H9 (cell line): ENCODE measurements around the gene PMM2. TPM values are rescaled to one million over a fixed set of nuclear protein-coding genes. Genes with fewer than 3 reads are reported as not detected.

Experiments used
- DNase-seq: peaks from one replicate; pipeline ENCODE4 v3.0.0-alpha.2; 2017
- H2AFZ ChIP-seq: one replicate; pipeline ENCODE4 v1.6.1; 2013; ENCODE audit warnings: mild to moderate bottlenecking, low read length, control low read depth, moderate library complexity
- H2AK5ac ChIP-seq: 2 replicates; pipeline ENCODE4 v1.6.1; 2013; ENCODE audit warnings: low read length, control low read depth, mixed read lengths; ENCODE audit not compliant: insufficient read length
- H2BK120ac ChIP-seq: one replicate; pipeline ENCODE4 v1.6.1; 2013; ENCODE audit warnings: low read depth, mild to moderate bottlenecking, low read length, control low read depth, inconsistent platforms; ENCODE audit not compliant: poor library complexity, severe bottlenecking
- H2BK12ac ChIP-seq: 2 replicates; pipeline ENCODE4 v1.6.1; 2013; ENCODE audit warnings: low read length, control low read depth, mixed read lengths, low read depth; ENCODE audit not compliant: insufficient read length
- H2BK15ac ChIP-seq: 2 replicates; pipeline ENCODE4 v1.6.1; 2013; ENCODE audit warnings: low read depth, low read length, control low read depth
- H2BK20ac ChIP-seq: one replicate; pipeline ENCODE4 v1.6.1; 2013; ENCODE audit warnings: low read depth, mild to moderate bottlenecking, low read length, control low read depth, inconsistent platforms; ENCODE audit not compliant: poor library complexity, severe bottlenecking
- H2BK5ac ChIP-seq: 2 replicates; pipeline ENCODE4 v1.6.1; 2013; ENCODE audit warnings: low read length, control low read depth, mixed read lengths; ENCODE audit not compliant: insufficient read length
- H3K14ac ChIP-seq: 2 replicates; pipeline ENCODE4 v1.6.1; 2013; ENCODE audit warnings: low read length, control low read depth; ENCODE audit not compliant: insufficient read depth
- H3K18ac ChIP-seq: 2 replicates; pipeline ENCODE4 v1.6.1; 2013; ENCODE audit warnings: low read depth, mild to moderate bottlenecking, mixed read lengths, low read length, control low read depth; ENCODE audit not compliant: insufficient read length
- H3K23ac ChIP-seq: 2 replicates; pipeline ENCODE4 v1.6.1; 2013; ENCODE audit warnings: low read length, control low read depth, mixed read lengths, low read depth; ENCODE audit not compliant: insufficient read length
- H3K23me2 ChIP-seq: 2 replicates; pipeline ENCODE4 v1.6.1; 2013; ENCODE audit warnings: low read depth, mild to moderate bottlenecking, mixed read lengths, low read length, control low read depth; ENCODE audit not compliant: insufficient read length, poor library complexity, severe bottlenecking
- H3K27ac ChIP-seq: 2 replicates; pipeline ENCODE4 v1.5.1; 2013; ENCODE audit warnings: low read length, control low read depth, mixed read lengths, low read depth; ENCODE audit not compliant: insufficient read length
- H3K27me3 ChIP-seq: 2 replicates; pipeline ENCODE4 v1.6.1; 2013; ENCODE audit warnings: low read length, control low read depth, inconsistent platforms; ENCODE audit not compliant: insufficient read depth
- H3K4ac ChIP-seq: 2 replicates; pipeline ENCODE4 v1.6.1; 2013; ENCODE audit warnings: low read depth, mild to moderate bottlenecking, control low read depth, inconsistent platforms, low read length, moderate library complexity
- H3K4me1 ChIP-seq: 2 replicates; pipeline ENCODE4 v1.6.1; 2013; ENCODE audit warnings: low read length, control low read depth, inconsistent platforms; ENCODE audit not compliant: insufficient read depth
- H3K4me2 ChIP-seq: 2 replicates; pipeline ENCODE4 v1.6.1; 2013; ENCODE audit warnings: low read length, control low read depth, mixed read lengths; ENCODE audit not compliant: insufficient read length, insufficient read depth
- H3K56ac ChIP-seq: 2 replicates; pipeline ENCODE4 v1.6.1; 2013; ENCODE audit warnings: low read depth, mild to moderate bottlenecking, mixed read lengths, low read length, control low read depth; ENCODE audit not compliant: insufficient read length
- H3K79me1 ChIP-seq: 2 replicates; pipeline ENCODE4 v1.6.1; 2013; ENCODE audit warnings: low read depth, mild to moderate bottlenecking, moderate library complexity, low read length, control low read depth, inconsistent platforms; ENCODE audit not compliant: insufficient read depth, poor library complexity, severe bottlenecking
- H3K79me2 ChIP-seq: 2 replicates; pipeline ENCODE4 v1.6.1; 2013; ENCODE audit warnings: low read length, control low read depth, inconsistent platforms; ENCODE audit not compliant: insufficient read depth
- H3K9ac ChIP-seq: 2 replicates; pipeline ENCODE4 v1.6.1; 2013; ENCODE audit warnings: low read length, control low read depth, mixed read lengths; ENCODE audit not compliant: insufficient read length; ENCODE audit errors: extremely low read depth
- H3K9me3 ChIP-seq: one replicate; pipeline ENCODE4 v1.6.1; 2013; ENCODE audit warnings: low read depth, low read length, inconsistent platforms; ENCODE audit not compliant: control insufficient read depth
- H3T11ph ChIP-seq: one replicate; pipeline ENCODE4 v1.6.1; 2013; ENCODE audit warnings: mild to moderate bottlenecking, low read length, control low read depth, inconsistent platforms
- H4K20me1 ChIP-seq: one replicate; pipeline ENCODE4 v1.6.1; 2013; ENCODE audit not compliant: control insufficient read depth, insufficient read length, insufficient read depth
- H4K5ac ChIP-seq: 2 replicates; pipeline ENCODE4 v1.6.1; 2013; ENCODE audit warnings: low read depth, mild to moderate bottlenecking, mixed read lengths, low read length, control low read depth; ENCODE audit not compliant: insufficient read length
- H4K8ac ChIP-seq: replicated peaks from 2 replicates; pipeline ENCODE4 v1.6.1; 2013; ENCODE audit warnings: low read length, control low read depth, mixed read lengths, low read depth; ENCODE audit not compliant: insufficient read length
- H4K91ac ChIP-seq: 2 replicates; pipeline ENCODE4 v1.6.1; 2013; ENCODE audit warnings: low read depth, mild to moderate bottlenecking, moderate library complexity, mixed read lengths, low read length, control low read depth; ENCODE audit not compliant: insufficient read length
- H3K27ac Mint-ChIP-seq, 3 experiments: 2 replicates in 2 of 3; 3 replicates in 1 of 3; pipeline ENCODE4 v1.8.0; 2020 to 2021; ENCODE audit warnings: mixed read lengths in 3 of 3, mild to moderate bottlenecking in 1 of 3, moderate library complexity in 1 of 3
- H3K27me3 Mint-ChIP-seq: 2 replicates; pipeline ENCODE4 v1.8.0; 2021; ENCODE audit warnings: low read depth, mild to moderate bottlenecking, moderate library complexity, mixed read lengths
- H3K36me3 Mint-ChIP-seq, 3 experiments: 2 replicates in 2 of 3; 3 replicates in 1 of 3; pipeline ENCODE4 v1.8.0; 2020 to 2021; ENCODE audit warnings: low read depth in 3 of 3, mixed read lengths in 3 of 3; ENCODE audit not compliant: insufficient read depth in 1 of 3
- H3K4me1 Mint-ChIP-seq, 2 experiments: 2 replicates each; pipeline ENCODE4 v1.8.0; 2020; ENCODE audit warnings: mixed read lengths in 2 of 2
- H3K4me3 Mint-ChIP-seq, 2 experiments: 2 replicates in 1 of 2; 3 replicates in 1 of 2; pipeline ENCODE4 v1.8.0; 2020 to 2021; ENCODE audit warnings: mild to moderate bottlenecking in 2 of 2, mixed read lengths in 2 of 2, moderate library complexity in 1 of 2
- H3K9me3 Mint-ChIP-seq, 2 experiments: 2 replicates in 1 of 2; 3 replicates in 1 of 2; pipeline ENCODE4 v1.8.0; 2020; ENCODE audit warnings: mild to moderate bottlenecking in 2 of 2, mixed read lengths in 2 of 2, moderate library complexity in 1 of 2
- CTCF ChIP-seq: fragments of 200-600 bp; sonication (generic); conservative IDR thresholded peaks from 3 replicates; pipeline ENCODE4 v1.8.0; 2021; ENCODE audit warnings: antibody characterized with exemption, mild to moderate bottlenecking
- WGBS: extraction: QIAGEN DNeasy Blood & Tissue Kit; methylation state at CpG from one replicate; pipeline ENCODE4 v1.1.7; 2013; ENCODE audit warnings: missing lambda C conversion rate, low lambda C conversion rate, mixed read lengths; ENCODE audit not compliant: insufficient read length; ENCODE audit errors: extremely low coverage; 5-methylcytosine and 5-hydroxymethylcytosine counted together
- total RNA-seq: library from RNA; stranded (reverse); gene quantifications from 2 replicates; pipeline ENCODE4 v1.2.1, GENCODE V29; 2021

Gene PMM2
- total RNA-seq, 1 experiment from 2014 or later, result 82.7 TPM

GRCh38 chr16:8886593-8887430 is 89.2 kb downstream of the PMM2 start:
- H3K18ac ChIP-seq, result no peak overlapping the region
- H2AK5ac ChIP-seq, result no peak overlapping the region
- H3K4ac ChIP-seq, result no peak overlapping the region
- Mint-ChIP-seq H3K4me1 (peaks cover 22 to 24% of the 10 kb centered on the region in 2 experiments), H3K27me3 (peaks cover 2% of the 10 kb centered on the region), H3K36me3 (peaks cover 20 to 37% (median 24%) of the 10 kb centered on the region in 3 experiments; a peak in 6 of 7 replicates), H3K9me3 (no peaks in the 10 kb centered on the region), H3K27ac (peak overlapping the region in 1 of 3 experiments; percentile 8; a peak in 3 of 7 replicates), H3K4me3 (no peak overlapping the region)
- no peak overlapping the region for H2BK5ac ChIP-seq
- no peak overlapping the region for H3K27ac ChIP-seq
- H3K4me2 ChIP-seq, result no peak overlapping the region
- no peak overlapping the region for H4K8ac ChIP-seq
- DNase-seq, result no peak
- no peaks in the 10 kb centered on the region for H3K23me2 ChIP-seq
- no peak overlapping the region for H4K91ac ChIP-seq
- no peak overlapping the region for H3K56ac ChIP-seq
- peaks cover 4% of the 10 kb centered on the region for H4K20me1 ChIP-seq
- TF ChIP-seq CTCF, result no peak
- H2BK15ac ChIP-seq, result no peak overlapping the region
- WGBS, result no CpG with 5 or more reads among the region's 19 CpGs
- H2BK12ac ChIP-seq, result no peak overlapping the region
- H3K27me3 ChIP-seq, result no peaks in the 10 kb centered on the region
- no peak overlapping the region for H3T11ph ChIP-seq
- H3K9me3 ChIP-seq, result no peaks in the 10 kb centered on the region
- H3K9ac ChIP-seq, result no peak overlapping the region
- no peak overlapping the region for H3K14ac ChIP-seq
- no peak overlapping the region for H2AFZ ChIP-seq
- H3K4me1 ChIP-seq, result no peaks in the 10 kb centered on the region; the same call in 1 of the 2 replicates
- no peaks in the 10 kb centered on the region for H3K79me1 ChIP-seq
- H4K5ac ChIP-seq, result no peak overlapping the region
- no peak overlapping the region for H2BK20ac ChIP-seq
- H3K23ac ChIP-seq, result no peak overlapping the region
- no peaks in the 10 kb centered on the region for H3K79me2 ChIP-seq
- H2BK120ac ChIP-seq, result no peak overlapping the region
